BJ (cell line): ENCODE measurements around the gene RAB11FIP4. TPM values are rescaled to one million over a fixed set of nuclear protein-coding genes. Genes with fewer than 3 reads are reported as not detected.
"Not testable (repeated sequence)": the region's sequence is repeated elsewhere in the genome, so short reads cannot be mapped to it uniquely, and the experiment has no call there.

Experiments
- CTCF ChIA-PET: fragments of 350-600 bp; formaldehyde crosslinking; extraction: SDS; loops from one replicate; lab custom pipeline; 2021; ENCODE audit warnings: antibody characterized with exemption, inconsistent platforms; lab: Yijun Ruan, JAX
- POLR2A ChIA-PET: fragments of 300-600 bp; sonication (Branson Sonifier 250); formaldehyde crosslinking; extraction: SDS; loops from one replicate; lab custom pipeline; 2021; ENCODE audit warnings: antibody characterized with exemption; lab: Charles Lee
- DNase-seq: peaks from one replicate; pipeline ENCODE4 v3.0.0-alpha.2; 2011; ENCODE audit warnings: low read depth
- H3K27me3 ChIP-seq: 2 replicates; pipeline ENCODE4 v1.6.0; 2011; ENCODE audit warnings: low read length; ENCODE audit not compliant: control insufficient read depth, insufficient read depth
- H3K36me3 ChIP-seq: 2 replicates; pipeline ENCODE4 v1.5.1; 2011; ENCODE audit warnings: low read length; ENCODE audit not compliant: control insufficient read depth, insufficient read depth
- H3K4me3 ChIP-seq: 2 replicates; pipeline ENCODE4 v1.5.1; 2011; ENCODE audit warnings: low read depth, mild to moderate bottlenecking, control low read depth, low read length
- polyA plus RNA-seq: library from polyadenylated mRNA; depleted of rRNA; stranded (reverse); fragments of >200 nt; gene quantifications from 2 replicates; pipeline ENCODE4 v1.2.3, GENCODE V29; 2011
- TF ChIP-seq, protein P1 (sequence below): IDR thresholded peaks from 2 replicates; pipeline ENCODE4 v1.5.1; 2011; ENCODE audit warnings: low read depth, mild to moderate bottlenecking, control low read depth, inconsistent platforms, low read length, moderate library complexity; ENCODE audit not compliant: insufficient read depth

Gene RAB11FIP4
- polyA plus RNA-seq, 1 experiment, result 0.15 TPM

DNA sequence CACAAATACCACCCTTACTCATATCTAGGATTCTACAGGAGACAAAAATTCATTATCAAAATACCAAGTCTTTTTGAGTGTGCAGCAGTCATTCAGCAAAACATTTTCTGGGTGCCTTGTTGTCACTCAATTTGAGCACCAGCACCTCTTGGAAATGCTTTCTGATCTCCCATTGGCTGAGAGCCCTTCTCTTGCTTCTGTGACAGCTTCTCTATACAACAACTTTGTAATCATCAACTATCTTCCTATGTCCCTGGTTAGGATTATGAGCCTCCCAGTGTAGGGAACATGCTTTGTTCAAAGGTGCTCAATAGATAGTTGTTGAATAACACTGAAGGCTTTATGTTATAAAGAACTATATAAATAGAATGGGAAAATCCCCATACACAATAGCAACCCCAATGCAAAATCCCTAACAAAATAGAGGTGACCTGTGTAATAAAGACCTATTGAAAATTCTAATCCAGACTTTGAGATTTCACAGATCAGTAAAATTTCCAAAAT is 10.3 kb upstream of the RAB11FIP4 start:
- TF ChIP-seq, protein P1, sequence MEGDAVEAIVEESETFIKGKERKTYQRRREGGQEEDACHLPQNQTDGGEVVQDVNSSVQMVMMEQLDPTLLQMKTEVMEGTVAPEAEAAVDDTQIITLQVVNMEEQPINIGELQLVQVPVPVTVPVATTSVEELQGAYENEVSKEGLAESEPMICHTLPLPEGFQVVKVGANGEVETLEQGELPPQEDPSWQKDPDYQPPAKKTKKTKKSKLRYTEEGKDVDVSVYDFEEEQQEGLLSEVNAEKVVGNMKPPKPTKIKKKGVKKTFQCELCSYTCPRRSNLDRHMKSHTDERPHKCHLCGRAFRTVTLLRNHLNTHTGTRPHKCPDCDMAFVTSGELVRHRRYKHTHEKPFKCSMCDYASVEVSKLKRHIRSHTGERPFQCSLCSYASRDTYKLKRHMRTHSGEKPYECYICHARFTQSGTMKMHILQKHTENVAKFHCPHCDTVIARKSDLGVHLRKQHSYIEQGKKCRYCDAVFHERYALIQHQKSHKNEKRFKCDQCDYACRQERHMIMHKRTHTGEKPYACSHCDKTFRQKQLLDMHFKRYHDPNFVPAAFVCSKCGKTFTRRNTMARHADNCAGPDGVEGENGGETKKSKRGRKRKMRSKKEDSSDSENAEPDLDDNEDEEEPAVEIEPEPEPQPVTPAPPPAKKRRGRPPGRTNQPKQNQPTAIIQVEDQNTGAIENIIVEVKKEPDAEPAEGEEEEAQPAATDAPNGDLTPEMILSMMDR, result no peak
- DNase-seq, result no peak
- ChIA-PET CTCF (interaction anchor here (1.8 to 2.3 kb wide), 2 partner anchors 8 to 56 kb away, joined by 3 to 10 read pairs; no protein-coding TSS in a partner anchor), POLR2A (no interaction called here)
- peaks cover 3% of the 10 kb centered on the region for H3K36me3 ChIP-seq
- H3K27me3 ChIP-seq, result no peaks in the 10 kb centered on the region
- no peak overlapping the region for H3K4me3 ChIP-seq

- CTCF ChIA-PET, result interaction anchor here (0.7 to 1.8 kb wide), 3 partner anchors 9 to 156 kb away, joined by 3 read pairs; no protein-coding TSS in a partner anchor
- H3K27me3 ChIP-seq, H3K4me3 ChIP-seq, DNase-seq, H3K36me3 ChIP-seq, POLR2A ChIA-PET: not testable (repeated sequence)
Observed at GRCh38 chr17:31382668-31383275, 8.7 kb upstream of the RAB11FIP4 start.

DNA sequence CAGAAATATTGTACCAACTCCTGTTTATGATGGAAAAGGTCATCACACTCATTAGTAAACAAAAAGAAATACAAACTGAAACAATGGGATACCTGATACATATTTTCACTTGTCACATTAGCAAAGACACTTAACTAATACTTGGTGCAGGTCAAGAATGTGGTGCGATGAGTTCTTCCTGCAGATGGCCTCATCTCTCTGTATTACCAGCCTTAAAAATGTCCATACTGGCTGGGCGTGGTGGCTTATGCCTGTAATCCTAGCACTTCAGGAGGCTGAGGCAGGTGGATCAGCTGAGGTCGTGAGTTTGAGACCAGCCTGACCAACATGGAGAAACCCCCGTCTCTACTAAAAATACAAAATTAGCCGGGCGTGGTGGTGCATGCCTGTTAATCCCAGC is 8.0 kb upstream of the RAB11FIP4 start:
- CTCF ChIA-PET, result interaction anchor here (2.6 kb wide), 1 partner anchor 10 kb away, joined by 8 read pairs; no protein-coding TSS in a partner anchor
- DNase-seq, H3K4me3 ChIP-seq, POLR2A ChIA-PET, H3K36me3 ChIP-seq, H3K27me3 ChIP-seq: not testable (repeated sequence)

DNA sequence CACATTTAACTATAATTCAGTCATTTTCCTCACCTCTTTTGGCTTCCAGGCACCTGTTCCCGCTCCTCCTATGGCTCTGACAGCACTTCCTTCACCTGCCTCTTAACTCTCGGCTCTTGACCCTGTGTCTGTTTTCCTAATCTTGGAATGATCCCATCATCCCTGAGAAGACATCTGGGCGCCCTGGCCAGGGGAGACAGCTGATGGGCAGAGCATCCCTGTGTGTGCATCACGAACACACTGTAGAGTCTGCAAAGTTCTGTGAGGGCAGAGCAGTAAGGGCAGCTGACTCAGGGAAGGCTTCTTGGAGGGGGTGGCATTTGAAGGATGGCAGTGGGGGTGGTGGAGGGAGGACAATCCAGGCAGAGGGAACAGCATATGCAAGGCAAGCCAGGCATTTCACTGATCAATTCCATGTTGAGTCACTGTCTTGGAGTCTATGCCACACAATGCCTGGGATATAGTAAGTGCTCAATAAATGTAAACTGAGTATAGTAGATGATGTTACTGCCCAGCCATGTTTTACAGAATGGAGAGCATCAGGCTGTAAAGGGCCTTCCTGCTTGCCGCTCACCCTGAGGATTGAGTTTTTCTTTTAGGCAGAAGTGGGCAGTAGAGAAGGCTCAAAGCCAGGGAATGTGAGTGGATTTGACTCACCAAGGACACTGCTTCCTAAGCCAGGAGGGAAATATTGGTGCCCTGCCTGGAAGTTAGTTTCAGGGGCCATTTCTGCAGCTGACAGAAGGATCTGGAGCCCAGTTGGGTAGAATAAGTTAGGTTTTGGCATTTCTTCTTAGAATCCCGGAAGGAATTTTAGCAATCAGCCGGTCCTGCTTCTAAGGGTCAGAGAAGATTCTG is 5.8 kb upstream of the RAB11FIP4 start:
- Histone ChIP-seq H3K4me3 (no peak overlapping the region), H3K27me3 (peaks cover 4% of the 10 kb centered on the region; the same call in 1 of the 2 replicates), H3K36me3 (peaks cover 2% of the 10 kb centered on the region)
- no peak for DNase-seq
- TF ChIP-seq, protein P1, result no peak
- CTCF ChIA-PET, result interaction anchor here (2.6 kb wide), 1 partner anchor 12 kb away, joined by 8 read pairs; no protein-coding TSS in a partner anchor
- POLR2A ChIA-PET, result no interaction called here

GRCh38 chr17:31386542-31387075 is 4.9 kb upstream of the RAB11FIP4 start:
- no peaks in the 10 kb centered on the region for H3K36me3 ChIP-seq
- CTCF ChIA-PET, result interaction anchor here (1.6 kb wide), 1 partner anchor 8 kb away, joined by 5 read pairs; no protein-coding TSS in a partner anchor
- POLR2A ChIA-PET, result no interaction called here
- TF ChIP-seq, protein P1, result no peak
- no peak for DNase-seq
- peaks cover 7% of the 10 kb centered on the region for H3K27me3 ChIP-seq
- H3K4me3 ChIP-seq, result no peak overlapping the region
